Choroid plexus epithelial cell (primary cell): ENCODE data around the gene SDE2.

ENCODE experiments used
- DNase-seq: peaks from one replicate; pipeline ENCODE4 v3.0.0-alpha.2; 2010; ENCODE audit warnings: low read depth
- H3K4me3 ChIP-seq: 2 replicates; pipeline ENCODE4 v1.5.1; 2011; ENCODE audit warnings: low read depth, mild to moderate bottlenecking, control low read depth, low read length, moderate library complexity
- CTCF ChIP-seq: conservative IDR thresholded peaks from 2 replicates; pipeline ENCODE4 v1.5.1; 2011; ENCODE audit warnings: low read depth, mild to moderate bottlenecking, control low read depth, inconsistent platforms, low read length, moderate library complexity

Gene SDE2

DNA sequence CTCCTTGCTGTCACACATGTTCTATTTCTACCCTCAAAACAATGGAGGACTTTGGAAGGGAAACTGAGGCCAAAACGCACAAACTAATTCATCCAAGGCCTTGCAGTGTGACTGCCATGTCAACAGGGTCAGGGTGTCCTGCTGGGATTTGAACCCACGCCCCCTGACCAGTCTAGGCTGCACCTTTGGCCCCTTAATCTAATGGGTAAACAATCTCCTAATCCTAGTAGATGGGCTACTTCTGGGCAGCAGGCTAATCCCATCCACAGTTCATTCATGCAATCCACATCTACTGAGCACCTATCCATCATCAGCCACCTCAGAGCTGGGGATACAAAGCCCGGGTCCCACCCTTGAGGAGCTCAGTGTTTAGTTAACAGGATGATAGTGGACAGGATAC, 41.1 kb downstream of the SDE2 start:
- TF ChIP-seq CTCF: no peak
- no peak overlapping the region for H3K4me3 ChIP-seq
- DNase-seq: no peak

GRCh38 chr1:225954753-225955152, 44.4 kb downstream of the SDE2 start:
- H3K4me3 ChIP-seq: no peak overlapping the region
- TF ChIP-seq CTCF: no peak
- DNase-seq: no peak

DNA sequence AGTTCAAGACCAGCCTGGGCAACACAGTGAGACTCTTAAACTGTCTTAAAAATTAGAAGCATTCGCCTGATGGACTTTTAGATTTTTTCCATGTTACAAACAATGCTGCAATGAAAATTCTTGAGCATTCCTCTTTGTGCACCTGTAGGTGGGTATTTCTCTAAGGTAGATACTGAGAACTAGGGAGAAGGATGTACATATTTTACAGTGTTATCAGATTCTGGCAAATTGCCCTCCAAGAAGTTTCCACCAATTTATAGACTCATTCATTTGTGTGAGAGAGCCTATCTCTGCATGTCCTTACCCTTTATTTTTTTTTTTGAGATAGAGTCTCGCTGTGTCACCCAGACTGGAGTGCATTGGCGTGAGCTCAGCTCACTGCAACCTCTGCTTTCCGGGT, 45.8 kb downstream of the SDE2 start:
- no peak overlapping the region for H3K4me3 ChIP-seq
- no peak for DNase-seq
- TF ChIP-seq CTCF: no peak

DNA sequence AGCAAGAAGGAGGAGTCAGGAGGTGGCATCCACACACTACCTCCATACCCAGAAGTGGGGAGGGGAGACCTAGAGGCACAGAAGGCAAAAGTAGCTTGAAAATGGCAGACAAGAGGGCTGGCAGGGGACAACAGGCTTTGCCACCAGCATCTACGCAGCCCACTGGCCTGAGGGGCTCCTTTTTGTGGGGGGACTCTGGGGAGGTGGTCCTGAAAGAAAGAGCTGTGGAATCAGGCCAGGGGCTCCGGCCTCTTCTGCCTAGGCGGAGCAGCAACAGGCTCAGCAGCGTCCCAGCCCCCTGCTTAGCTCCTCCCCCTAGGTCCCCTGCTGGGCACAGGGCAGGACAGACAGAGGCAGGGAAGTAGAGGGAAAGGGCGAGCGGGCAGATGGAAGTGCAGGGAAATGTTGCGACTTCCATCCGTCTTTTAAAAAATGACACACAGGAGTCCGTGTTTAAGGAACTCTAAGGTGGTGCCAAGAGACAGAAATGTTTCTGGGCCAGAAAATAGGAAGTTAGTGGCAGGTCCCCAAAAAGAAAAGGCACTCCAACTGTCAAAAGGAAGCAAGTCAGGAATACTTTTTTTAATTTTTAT, 48.1 kb downstream of the SDE2 start:
- H3K4me3 ChIP-seq: no peak overlapping the region
- DNase-seq: no peak
- TF ChIP-seq CTCF: no peak

GRCh38 chr1:225949041-225949440, 50.1 kb downstream of the SDE2 start:
- no peak overlapping the region for H3K4me3 ChIP-seq
- DNase-seq: no peak
- no peak for TF ChIP-seq CTCF

DNA sequence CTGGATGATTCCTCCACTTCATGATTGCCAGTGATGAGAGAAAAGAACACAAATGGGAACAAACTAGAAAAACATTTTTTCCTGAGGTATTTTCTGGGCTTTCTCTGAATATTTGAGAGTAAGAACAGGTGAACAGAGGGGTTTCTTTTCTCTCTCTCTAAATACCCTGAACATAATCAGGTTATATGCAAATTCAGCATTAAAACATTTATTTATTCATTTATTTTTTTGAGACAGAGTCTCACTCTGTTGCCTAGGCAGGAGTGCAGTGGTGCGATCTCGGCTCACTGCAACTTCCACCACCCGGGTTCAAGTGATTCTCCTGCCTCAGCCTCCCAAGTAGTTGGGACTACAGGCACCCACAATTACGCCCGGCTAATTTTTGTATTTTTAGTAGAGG, 52.3 kb downstream of the SDE2 start:
- no peak for TF ChIP-seq CTCF
- no peak for DNase-seq
- no peak overlapping the region for H3K4me3 ChIP-seq

- no peak for TF ChIP-seq CTCF
- no peak for DNase-seq
- H3K4me3 ChIP-seq: no peak overlapping the region
These were observed 53.0 kb downstream of the SDE2 start for GRCh38 chr1:225946082-225946620.
